ENCODE results near the gene SHISA6. TPM values are rescaled to one million over a fixed set of nuclear protein-coding genes. Genes with fewer than 3 reads are reported as not detected.
A peak's percentile ranks its signal among the peaks of the same experiment; 100 is the strongest.

SHISA6 gene
- total RNA-seq, 1 experiment from 2014 or later = not detected

DNA sequence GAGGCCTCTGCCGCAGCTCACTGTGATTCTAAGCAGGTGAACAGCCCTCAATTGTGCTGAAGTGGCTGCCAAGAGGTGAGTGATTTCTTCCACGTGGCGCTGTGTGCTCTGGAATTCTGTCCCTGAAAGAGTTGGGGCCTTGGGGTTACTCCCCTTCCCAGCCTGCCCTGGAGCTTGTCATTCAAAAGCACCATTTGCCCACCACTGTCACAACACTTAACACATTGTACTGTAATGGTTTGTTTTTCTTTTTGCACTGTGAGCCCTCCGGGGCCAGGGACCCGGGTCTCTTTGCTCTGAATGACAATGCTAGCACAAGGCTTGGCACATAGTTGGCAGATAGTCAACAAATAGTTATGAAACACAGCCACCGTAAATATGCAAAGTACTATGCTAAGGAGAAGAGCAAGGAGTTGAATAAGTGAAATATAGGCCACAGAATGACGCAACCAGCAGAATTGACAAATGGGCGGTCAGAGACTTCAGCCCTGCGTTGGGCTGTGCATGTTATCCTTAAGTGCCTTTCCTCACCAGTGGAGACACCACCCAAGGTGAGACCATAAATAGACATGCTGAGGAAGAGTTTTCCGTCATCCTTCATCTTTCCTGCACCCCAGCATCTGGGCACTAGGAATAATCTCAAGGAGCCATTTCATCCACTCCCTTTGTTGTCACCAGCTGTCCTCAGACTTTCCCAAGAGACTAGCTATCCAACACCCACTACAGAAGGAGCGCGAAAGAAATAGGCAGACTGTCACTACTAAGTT is 245.3 kb downstream of the SHISA6 start:
- no peak for DNase-seq (ENCODE audit: low read depth)
- in situ Hi-C loops (cut with HindIII; ENCODE audit: low pct_unique_long_range_greater_than_20kb, low sequenced_read_pairs) = no loop called here

DNA sequence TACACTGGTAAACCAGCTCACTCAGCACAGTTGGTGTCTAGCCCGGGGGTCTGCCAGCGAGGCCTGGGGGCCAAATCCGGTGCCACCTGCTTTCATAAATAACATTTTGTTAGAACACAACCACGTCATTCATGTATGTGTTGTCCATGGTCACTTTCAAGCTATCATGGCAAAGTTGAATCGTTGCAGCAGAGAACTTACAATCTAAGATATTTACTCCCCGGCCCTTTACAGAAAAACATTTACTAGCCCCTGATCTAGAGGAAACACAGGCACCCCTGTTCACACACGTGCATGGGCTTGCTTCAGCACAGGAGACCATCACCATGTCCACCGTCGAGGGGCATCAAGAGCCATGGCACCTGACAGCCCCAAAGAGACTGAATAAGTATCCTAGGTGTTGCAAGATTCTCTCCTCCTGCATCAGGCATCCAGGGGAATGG is 245.9 kb downstream of the SHISA6 start:
- in situ Hi-C loops (cut with HindIII; ENCODE audit: low pct_unique_long_range_greater_than_20kb, low sequenced_read_pairs) = no loop called here
- DNase-seq (ENCODE audit: low read depth) = no peak

DNA sequence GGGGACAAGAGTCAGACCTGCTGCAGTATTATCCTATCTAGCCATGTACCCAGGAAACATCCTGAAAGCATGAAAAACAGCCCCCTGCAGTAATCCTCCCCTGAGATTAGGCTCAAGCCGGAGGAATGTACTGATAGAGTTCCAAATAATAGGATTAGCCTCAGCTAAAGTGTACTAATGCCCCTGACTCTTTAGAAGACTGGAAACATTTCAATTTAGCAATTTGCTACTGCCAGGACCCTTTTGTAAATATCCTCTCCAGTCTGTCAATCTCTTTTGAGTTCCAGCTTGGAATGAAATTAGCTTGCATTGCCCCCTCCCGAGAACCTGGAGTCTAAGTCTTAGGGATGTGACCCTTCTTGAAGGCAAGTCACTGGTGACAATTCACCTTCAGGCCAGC is 246.5 kb downstream of the SHISA6 start:
- in situ Hi-C loops (cut with HindIII; ENCODE audit: low pct_unique_long_range_greater_than_20kb, low sequenced_read_pairs) = no loop called here
- no peak for DNase-seq (ENCODE audit: low read depth)

DNA sequence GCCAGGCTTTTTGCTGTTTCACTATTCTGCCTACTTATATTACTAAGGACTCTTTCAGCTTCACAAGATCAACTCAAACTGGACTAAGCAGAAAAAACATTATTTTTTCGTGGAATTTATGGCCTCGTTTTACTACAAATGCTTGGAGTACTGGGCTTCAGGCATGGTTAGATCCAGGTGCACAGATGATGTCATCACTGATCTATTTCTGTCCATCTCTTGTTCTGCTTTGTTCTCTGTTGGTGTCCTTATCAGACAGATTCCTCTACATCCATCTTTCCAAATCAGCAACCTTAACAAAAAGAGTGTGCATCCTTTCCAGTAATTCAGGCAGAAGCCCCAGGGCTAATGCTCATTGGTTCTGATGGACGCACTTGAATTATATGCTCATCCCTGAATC is 247.4 kb downstream of the SHISA6 start:
- DNase-seq (ENCODE audit: low read depth) = no peak
- in situ Hi-C loops (cut with HindIII; ENCODE audit: low pct_unique_long_range_greater_than_20kb, low sequenced_read_pairs) = no loop called here

DNA sequence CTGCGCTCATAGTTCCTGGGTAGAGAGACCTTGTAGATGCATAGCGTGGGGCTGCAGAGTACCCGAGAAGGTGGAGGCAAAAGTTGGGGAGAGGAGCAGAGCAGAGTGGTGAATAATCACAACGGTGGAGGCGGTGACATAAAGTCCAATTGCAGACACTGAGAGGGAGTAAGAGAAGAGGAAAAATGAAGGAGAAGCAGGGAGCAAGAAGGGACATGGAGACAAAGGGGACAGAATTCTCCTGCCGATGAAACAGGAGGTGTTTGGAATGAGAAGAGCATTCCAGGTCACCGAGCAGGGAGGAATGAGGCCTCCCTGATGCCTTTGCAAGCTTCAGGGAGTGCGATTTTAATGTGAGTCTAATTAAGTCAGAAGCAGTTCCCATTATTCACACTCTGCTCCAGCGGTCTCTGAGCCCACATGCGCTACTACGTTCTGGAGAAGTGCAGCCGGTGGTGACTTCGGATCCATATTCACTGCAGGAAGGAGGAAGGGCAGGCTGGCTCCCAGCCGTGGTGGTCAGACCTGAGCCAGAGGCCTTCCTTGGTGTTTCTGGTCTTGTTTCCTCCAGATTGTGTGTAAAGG is 249.2 kb downstream of the SHISA6 start:
- no peak for DNase-seq (ENCODE audit: low read depth)
- in situ Hi-C loops (cut with HindIII; ENCODE audit: low pct_unique_long_range_greater_than_20kb, low sequenced_read_pairs) = no loop called here

DNA sequence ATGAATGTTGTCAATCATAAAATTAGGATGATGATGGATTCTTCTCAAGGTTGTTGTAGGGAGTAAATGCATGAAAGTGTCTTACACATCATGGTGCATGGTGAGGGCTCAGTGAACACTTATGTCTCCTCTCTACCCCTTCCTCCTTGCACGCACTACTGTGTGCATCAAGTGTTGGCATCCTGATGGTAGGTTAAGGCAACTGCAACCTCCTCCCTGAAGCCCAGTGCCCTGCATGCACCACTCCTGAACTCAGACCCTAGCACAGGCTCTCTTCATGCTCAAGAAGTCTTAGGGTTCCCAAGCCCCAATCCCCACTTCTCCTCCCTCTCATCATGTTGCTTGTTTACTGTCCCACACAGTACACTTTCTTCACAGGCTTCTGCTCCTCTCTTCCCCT is 251.5 kb downstream of the SHISA6 start:
- no peak for DNase-seq (ENCODE audit: low read depth)
- in situ Hi-C loops (cut with HindIII; ENCODE audit: low pct_unique_long_range_greater_than_20kb, low sequenced_read_pairs) = no loop called here

DNA sequence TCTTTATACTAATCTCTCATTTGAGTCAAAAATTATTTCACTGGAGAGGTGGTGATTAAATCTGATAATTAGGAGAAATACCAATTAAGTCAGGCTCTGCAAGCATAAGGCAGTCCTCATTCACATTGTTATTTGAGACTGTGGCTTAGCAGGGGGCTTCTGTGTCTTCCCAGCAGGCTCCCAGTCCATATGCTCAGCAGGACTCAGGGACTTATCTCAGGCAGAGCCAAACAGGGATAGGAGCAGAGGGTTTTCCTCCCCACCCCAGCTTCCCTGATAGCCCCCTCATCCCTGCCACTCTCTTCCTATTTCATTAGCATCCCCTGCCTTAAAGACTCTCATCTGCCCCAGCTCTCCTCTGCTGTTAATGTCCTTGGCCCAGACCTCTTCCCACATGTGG is 252.9 kb downstream of the SHISA6 start:
- in situ Hi-C loops (cut with HindIII; ENCODE audit: low pct_unique_long_range_greater_than_20kb, low sequenced_read_pairs) = no loop called here
- DNase-seq (ENCODE audit: low read depth) = no peak

DNA sequence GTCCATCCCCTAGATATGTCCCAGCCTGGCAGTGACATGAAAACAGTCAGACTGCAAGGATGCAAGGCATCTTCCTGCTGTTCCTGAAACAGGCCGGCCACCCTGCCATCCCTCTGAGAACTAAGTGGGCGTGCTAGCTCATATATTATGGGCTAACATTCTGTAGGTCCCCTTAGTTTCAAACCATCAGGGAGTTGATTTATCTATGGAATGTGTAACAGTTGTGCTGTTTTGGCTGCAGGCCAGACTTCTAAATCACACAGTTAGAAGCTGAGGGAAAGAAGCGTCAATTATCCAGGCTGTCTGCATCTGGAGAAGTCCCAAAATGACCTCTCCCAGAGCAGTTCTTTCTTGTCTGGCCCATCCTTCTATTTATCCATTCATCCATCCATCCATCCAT is 254.6 kb downstream of the SHISA6 start:
- no peak for DNase-seq (ENCODE audit: low read depth)
- in situ Hi-C loops (cut with HindIII; ENCODE audit: low pct_unique_long_range_greater_than_20kb, low sequenced_read_pairs) = no loop called here

DNA sequence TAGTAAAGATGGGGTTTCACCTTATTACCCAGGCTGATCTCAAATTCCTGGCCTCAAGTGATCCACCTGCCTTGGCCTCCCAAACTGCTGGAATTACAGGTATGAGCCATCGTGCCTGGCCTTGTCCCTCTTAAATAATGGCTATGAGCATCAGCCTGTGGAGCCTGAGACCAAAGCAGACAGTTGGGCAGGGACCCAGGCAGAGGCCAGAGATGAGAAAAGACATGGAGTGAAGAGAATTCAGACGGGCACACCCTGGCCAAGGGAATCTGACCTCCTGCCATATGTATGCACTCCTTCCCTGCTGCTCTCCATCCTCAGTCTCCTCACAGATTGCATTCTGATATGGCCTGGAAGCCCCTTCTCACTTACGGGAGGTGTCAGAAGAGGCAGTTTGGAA is 258.9 kb downstream of the SHISA6 start:
- no peak for DNase-seq (ENCODE audit: low read depth)
- in situ Hi-C loops (cut with HindIII; ENCODE audit: low pct_unique_long_range_greater_than_20kb, low sequenced_read_pairs) = no loop called here

DNA sequence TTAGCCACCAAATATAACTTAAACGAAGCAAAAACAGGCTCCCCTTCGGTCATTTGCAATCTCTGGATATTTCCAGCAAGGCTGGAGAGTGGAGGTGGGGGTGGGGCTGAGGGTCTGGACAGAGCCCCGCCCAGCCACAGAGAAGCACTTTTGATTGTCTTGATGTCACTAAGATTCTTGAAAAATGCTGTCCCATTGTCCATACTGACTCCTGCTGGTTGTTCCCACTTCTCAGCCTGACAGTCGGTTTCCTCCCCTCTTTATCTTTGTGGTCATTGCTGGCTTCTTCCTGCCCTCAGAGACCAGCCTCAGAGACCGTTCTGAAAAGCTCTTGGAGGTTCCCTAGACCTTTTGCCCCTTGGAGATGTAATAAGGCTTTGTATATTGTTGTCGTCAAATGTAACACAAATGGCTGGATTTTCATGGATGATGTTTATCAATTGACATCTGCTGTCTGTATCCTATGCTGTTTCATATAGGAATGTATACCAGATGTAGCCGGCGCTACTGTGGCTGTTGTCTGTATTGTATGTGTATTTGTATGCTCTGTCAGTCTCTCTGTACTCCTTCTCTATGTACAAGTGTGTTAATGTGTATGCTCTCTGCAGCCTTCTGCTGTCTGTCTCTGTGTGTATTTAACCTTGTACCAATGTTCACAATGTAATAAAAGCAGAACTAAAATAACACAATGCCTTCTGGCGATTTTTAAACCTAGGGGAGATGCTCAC is 262.5 kb downstream of the SHISA6 start:
- no peak for DNase-seq (ENCODE audit: low read depth)
- in situ Hi-C loops (cut with HindIII; ENCODE audit: low pct_unique_long_range_greater_than_20kb, low sequenced_read_pairs) = no loop called here

DNA sequence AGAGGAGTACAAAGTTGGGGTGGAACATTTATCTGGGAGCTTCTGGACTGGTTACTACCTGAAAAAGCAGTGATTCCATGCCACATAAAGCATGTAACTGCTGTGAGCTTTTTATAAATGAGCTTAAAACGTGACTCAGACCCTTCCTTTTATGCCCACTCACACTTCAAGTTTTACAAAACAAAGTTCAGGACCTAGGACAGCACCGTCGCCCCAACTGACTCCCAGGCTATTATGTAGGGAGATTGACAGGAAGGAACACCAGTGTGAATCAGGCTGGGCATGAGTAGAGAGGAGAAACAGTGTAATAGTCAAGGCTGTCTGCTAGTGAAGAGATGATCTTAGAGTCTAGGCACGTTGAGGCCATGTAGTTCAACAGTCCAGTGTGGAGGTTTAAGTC is 265.6 kb downstream of the SHISA6 start:
- DNase-seq (ENCODE audit: low read depth) = peak; percentile 56
- in situ Hi-C loops (cut with HindIII; ENCODE audit: low pct_unique_long_range_greater_than_20kb, low sequenced_read_pairs) = no loop called here

DNA sequence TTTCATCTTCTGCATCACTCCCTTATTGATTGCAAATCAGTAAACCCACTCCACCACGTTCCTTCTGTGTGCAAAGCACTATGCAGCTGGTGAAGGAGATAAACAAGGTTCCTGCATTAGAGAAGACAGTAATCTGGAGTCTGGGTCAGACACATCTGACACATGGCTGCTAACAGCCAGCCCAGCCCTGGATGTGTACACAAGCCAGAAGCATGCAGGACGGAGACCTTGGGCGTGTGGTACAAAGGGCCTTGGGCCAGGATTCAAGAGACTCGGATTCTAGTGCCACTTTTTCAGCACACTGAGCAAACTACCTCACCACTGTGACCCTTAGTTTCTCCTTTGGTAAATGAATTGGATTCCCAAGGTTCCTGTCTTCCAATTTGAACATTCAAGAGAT is 270.7 kb downstream of the SHISA6 start:
- in situ Hi-C loops (cut with HindIII; ENCODE audit: low pct_unique_long_range_greater_than_20kb, low sequenced_read_pairs) = no loop called here
- DNase-seq (ENCODE audit: low read depth) = no peak

DNA sequence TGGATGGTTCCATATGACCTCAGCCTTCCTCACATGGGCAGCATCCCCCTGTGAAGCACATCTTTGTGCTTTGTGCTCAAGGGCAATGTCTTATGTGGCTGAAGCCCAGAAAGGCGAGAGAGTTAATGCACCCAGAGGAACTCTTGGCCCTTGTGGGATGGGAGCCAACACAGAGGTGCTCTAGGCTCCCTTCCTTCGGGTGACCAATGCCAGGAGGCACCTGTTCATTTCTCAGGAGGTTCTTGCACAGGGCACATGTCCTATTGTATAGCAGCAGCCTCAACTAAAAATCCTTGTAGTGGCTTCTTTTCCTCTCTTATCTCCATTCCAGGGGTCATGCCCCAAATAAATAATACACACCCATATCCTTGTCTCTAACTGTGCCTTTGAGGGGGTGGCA is 273.6 kb downstream of the SHISA6 start:
- in situ Hi-C loops (cut with HindIII; ENCODE audit: low pct_unique_long_range_greater_than_20kb, low sequenced_read_pairs) = no loop called here
- no peak for DNase-seq (ENCODE audit: low read depth)

DNA sequence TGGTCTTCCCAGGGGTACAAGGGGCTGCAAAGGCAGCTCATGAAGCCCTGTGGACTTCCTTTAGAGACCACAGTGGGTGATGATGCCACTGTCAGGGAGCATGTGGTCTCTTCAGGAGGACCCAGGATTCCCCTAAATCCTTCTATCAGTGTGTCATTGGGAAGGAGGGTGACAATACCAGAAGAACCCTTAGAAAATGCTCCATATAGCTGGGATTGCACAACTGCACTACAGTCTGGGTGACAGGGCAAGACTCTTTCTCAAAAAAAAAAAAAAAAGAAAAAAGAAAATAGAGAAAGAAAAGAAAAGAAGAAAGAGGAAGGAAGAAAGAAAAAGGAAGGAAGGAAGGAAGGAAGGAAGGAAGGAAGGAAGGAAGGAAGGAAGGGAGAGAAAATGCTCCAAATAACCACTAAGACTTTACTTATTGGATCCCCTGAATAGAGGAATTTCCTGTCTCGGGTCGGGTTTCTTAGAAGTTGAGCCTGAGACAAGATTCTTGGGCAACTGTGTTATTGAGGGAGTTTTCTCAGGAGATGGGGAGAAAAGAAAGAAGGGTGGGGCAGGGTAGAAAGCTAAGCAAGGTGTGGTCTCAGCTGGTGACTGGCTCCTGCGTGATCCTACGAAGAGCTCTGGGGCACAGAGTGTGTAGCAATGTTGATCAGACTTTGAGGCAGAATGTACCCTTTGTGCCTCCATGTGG is 274.1 kb downstream of the SHISA6 start:
- in situ Hi-C loops (cut with HindIII; ENCODE audit: low pct_unique_long_range_greater_than_20kb, low sequenced_read_pairs) = no loop called here

DNA sequence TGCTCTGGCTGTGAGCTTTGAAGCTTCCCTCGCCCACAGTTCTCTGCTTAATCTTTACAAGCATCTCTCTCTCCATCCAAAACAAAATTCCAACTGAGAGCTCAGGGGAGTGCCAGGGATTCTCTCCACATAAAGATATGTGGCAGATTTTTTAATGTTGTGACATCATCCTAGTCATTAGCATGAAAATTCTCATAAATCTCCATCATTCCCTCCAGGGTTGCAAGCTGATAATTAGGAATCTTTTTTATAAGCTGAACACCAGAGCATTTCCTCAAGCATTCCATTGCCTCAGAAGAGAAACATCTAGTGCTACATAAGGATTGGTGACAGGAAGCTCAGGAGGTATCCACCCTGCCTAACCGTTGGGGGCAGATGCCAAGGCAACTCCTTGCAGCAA is 274.9 kb downstream of the SHISA6 start:
- in situ Hi-C loops (cut with HindIII; ENCODE audit: low pct_unique_long_range_greater_than_20kb, low sequenced_read_pairs) = no loop called here

More for the DNA sequence above, 274.1 kb downstream of the SHISA6 start:
- DNase-seq (ENCODE audit: low read depth) = no peak

DNA sequence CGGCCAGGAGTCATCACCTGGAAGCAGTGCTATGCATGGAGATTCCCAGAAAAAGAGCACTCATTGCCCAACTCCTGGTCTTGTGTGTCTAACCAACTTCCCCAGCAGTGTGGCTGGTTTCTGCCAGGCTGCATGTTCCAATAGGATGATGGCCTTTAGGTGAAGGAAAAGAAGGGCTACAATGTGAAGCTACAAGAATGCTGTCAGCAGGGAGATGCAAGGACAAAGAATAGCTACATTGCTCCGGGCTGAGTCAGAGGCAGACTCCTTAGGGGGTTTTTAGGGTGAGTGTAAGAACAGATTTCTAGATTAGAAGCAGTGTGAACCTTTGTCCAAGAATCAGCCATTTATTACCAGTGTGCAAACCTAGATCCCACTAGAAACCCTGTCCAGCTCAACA is 294.2 kb downstream of the SHISA6 start:
- no peak for DNase-seq (ENCODE audit: low read depth)
- in situ Hi-C loops (cut with HindIII; ENCODE audit: low pct_unique_long_range_greater_than_20kb, low sequenced_read_pairs) = no loop called here

More for the DNA sequence above, 274.9 kb downstream of the SHISA6 start:
- no peak for DNase-seq (ENCODE audit: low read depth)

DNA sequence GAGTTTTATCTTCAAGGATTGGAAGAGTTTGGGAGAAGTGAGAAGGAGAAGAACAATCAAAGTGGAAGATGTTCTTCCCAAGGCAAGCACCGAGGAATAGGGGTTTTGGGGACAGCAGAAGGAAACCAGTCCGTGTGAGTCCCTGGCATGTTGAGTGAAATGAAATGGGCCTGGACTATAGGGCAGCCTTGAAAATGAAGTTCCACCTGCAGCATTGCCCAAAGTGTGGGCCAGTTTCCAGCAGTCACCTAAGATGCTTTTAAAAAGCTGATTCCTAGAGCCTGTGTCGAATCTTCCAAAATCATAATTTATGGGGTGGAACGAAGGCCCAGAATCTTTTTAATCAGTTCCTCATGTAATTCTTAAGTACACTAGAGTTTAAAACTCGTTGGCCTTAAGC is 297.4 kb downstream of the SHISA6 start:
- in situ Hi-C loops (cut with HindIII; ENCODE audit: low pct_unique_long_range_greater_than_20kb, low sequenced_read_pairs) = no loop called here
- DNase-seq (ENCODE audit: low read depth) = no peak

DNA sequence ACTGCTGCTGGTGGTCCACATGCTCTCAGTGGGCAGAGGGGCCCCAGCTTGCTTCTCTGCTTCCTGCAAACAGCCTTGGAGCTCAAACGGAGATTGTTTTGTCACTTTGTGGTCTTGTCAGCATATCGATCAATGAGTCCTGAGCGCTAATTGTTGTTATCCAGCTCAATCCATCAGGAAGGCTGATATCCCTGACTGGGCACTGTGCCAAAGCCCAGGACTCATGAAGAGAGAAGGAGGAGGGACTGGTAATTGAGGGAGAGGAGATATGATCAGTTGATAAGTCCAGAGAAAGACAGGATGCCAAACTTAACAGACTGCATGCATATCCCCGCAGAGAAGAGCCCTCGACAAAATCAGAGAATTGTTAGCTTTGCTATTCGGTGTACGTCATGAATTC is 298.6 kb downstream of the SHISA6 start:
- no peak for DNase-seq (ENCODE audit: low read depth)
- in situ Hi-C loops (cut with HindIII; ENCODE audit: low pct_unique_long_range_greater_than_20kb, low sequenced_read_pairs) = no loop called here

DNA sequence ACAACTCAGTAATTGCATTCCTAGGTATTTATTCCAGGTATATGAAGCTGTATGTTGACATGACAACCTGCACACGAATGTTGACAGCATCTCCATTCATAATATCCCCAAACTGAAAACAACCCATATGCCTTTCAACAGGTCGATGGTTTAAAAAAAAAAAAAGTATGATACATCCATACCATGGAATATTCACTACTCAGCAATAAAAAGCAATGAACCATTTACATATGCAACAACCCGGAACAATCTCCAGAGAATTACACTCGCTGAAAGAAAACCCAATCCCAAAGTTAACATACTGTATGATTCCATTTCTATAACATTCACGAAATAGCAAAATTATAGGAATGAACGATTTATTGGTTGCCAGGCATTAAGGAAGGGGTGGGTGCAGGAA is 304.0 kb downstream of the SHISA6 start:
- in situ Hi-C loops (cut with HindIII; ENCODE audit: low pct_unique_long_range_greater_than_20kb, low sequenced_read_pairs) = no loop called here
- no peak for DNase-seq (ENCODE audit: low read depth)
